Stimulated activated CD8-positive, alpha-beta memory T cell treated with anti-CD3 and anti-CD28 coated beads, Interleukin-2, amount 100 ng/mL, for 48 hours (primary cell): Measurements from ENCODE around the gene ABCD1.
A peak's percentile ranks its signal among the peaks of the same experiment; 100 is the strongest.

ENCODE experiments used
- DNase-seq, 2 donors: peaks; one replicate each; pipeline ENCODE4 v3.0.0-alpha.2; 2020; ENCODE audit warnings: low read depth in 2 of 2

The ABCD1 gene

GRCh38 chrX:153762626-153763173 lies 38.0 kb downstream of the ABCD1 start:
- no peak for DNase-seq

GRCh38 chrX:153763298-153763932 lies 38.8 kb downstream of the ABCD1 start:
- DNase-seq = no peak

- DNase-seq = peak; percentile 66 to 73
These were observed 39.5 kb downstream of the ABCD1 start, which contains the start of gene PLXNB3 for GRCh38 chrX:153763989-153764755. TSS of gene PLXNB3 (plus strand) at chrX:153764249. CDS start at chrX:153765536, 1,287 bp downstream.

- DNase-seq = no peak
These were observed 40.1 kb downstream of the ABCD1 start for GRCh38 chrX:153764786-153765137.

- no peak for DNase-seq
These were observed 40.8 kb downstream of the ABCD1 start for GRCh38 chrX:153765138-153766079.

GRCh38 chrX:153766098-153766817 lies 41.6 kb downstream of the ABCD1 start:
- peak in 1 of 2 donors; percentile 36 for DNase-seq

- no peak for DNase-seq
These were observed 42.4 kb downstream of the ABCD1 start for GRCh38 chrX:153766871-153767673.

GRCh38 chrX:153767674-153768055 lies 43.0 kb downstream of the ABCD1 start:
- DNase-seq = no peak

- DNase-seq = no peak
These were observed 43.9 kb downstream of the ABCD1 start for GRCh38 chrX:153768311-153769157.

- no peak for DNase-seq
These were observed 44.7 kb downstream of the ABCD1 start for GRCh38 chrX:153769158-153769864.

- no peak for DNase-seq
These were observed 45.4 kb downstream of the ABCD1 start for GRCh38 chrX:153769865-153770600.

- DNase-seq = no peak
These were observed 46.2 kb downstream of the ABCD1 start for GRCh38 chrX:153770601-153771414.

- DNase-seq = no peak
These were observed 47.0 kb downstream of the ABCD1 start for GRCh38 chrX:153771415-153772315.

- DNase-seq = no peak
These were observed 47.9 kb downstream of the ABCD1 start for GRCh38 chrX:153772316-153773217.

GRCh38 chrX:153773218-153773611 lies 48.6 kb downstream of the ABCD1 start:
- DNase-seq = no peak
